ENCODE results near the gene COL6A5.
"Not testable (repeated sequence)": the region's sequence is repeated elsewhere in the genome, so short reads cannot be mapped to it uniquely, and the experiment has no call there.

The COL6A5 gene

DNA sequence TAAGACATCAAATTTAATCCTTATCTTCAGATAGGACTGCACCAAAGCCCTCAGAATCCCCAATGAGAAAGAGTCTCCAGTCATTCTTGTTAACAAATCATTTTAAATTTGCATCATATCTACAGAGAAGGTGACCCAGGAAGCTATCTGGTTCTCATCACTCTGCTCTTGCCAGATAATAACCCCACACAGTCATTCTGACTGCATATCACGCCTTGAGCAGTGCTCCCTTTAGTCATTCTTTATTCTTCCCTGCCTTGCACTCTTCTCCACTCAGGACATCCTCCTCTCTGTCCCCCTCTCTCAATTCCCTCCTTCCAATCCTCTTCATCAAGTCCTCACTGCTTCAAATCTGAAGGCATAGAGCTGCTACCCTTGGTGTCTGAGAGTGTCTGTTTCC is 87.8 kb downstream of the COL6A5 start:
- DNase-seq (ENCODE audit: low spot score): no peak

DNA sequence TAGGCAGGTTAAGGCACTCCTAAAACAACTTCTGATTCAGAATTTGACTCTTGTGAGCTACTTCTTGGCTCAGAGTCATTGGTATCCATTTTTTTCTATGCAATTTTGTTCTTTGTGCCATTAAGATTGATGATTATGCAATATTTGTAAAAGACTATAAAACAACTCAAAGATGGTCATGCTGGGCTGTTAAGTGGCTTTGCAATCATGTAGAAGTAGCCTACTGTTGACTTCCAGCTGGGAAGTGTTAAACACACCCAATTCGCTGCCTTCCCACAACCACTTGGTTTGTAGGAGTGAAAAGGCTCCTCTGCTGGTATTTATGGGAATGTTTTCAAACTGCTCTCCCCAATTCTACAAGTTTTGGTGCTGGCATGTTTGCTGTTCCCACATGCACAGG is 96.8 kb downstream of the COL6A5 start:
- peak; percentile 17 for DNase-seq (ENCODE audit: low spot score)

DNA sequence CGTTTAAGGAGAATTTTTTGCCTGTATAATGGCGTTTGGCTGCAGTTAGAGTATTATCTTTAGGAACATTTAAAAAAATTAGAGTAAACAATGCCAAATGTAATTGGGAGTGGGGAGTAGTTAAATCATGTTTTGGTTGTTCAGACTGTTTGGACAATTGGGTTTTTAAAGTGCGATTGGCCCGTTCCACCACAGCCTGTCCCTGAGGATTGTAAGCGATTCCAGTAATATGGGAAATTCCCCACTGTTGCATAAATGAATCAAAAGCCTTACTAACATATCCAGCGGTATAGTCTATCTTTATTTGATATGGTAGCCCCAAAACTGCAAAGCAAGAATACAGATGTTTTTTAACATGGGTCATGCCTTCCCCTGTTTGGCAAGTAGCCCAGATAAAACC is 101.4 kb downstream of the COL6A5 start:
- not testable (repeated sequence) for DNase-seq (ENCODE audit: low spot score)

DNA sequence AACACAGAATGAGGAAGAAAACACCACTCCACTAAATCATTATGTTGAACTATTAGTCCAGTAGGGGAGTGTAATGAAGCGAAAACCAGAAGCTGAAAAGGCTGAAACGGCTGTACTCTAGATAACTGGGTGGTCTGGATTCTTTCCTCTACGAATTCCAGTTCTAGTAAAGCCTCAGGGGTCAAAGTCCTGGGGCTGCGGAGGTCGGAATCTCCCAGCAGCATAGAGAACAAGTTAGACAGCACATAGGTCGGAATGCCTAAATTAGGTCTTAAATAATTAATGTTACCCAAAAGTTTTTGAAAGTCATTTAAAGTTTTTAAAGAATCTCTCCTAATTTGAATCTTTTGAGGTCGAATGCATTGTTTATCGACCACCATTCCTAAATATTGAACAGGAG is 102.7 kb downstream of the COL6A5 start:
- not testable (repeated sequence) for DNase-seq (ENCODE audit: low spot score)

DNA sequence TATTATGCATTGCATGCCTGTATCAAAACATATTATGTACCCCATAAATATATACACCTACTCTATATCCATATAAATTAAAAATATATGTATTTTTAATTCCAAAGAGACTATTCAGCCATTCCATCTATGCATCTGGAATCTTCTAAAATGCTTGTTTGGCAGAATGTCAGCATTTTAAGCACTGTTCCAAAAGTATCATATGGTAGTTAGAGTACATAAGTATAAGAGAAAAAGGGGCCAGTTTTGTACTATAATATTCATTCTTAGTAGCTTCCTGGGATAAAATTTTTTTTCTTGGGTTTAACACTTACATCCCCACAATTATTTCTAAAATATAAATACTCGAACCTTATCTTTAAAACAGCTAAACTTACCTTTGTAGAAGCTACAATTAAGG is 111.1 kb downstream of the COL6A5 start:
- DNase-seq (ENCODE audit: low spot score): no peak

DNA sequence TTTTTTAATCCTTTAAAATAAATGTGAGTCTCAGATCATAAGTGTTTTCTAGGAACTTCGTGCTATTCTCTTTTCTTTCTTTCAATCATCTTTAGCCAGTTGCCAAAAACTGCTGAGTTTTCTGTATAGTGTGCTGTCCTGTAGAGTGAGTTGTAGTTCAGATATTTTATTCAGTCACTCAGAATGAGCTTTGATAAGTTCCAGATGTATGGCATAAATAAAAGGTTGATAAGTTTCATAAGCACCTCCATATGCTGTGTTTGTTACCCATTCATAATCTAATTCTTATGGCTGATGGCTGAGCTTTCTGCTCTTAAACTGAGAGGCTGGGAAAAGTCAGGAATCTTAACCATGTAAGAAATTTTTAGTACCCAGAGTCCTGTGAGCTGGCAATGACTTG is 112.2 kb downstream of the COL6A5 start:
- no peak for DNase-seq (ENCODE audit: low spot score)

DNA sequence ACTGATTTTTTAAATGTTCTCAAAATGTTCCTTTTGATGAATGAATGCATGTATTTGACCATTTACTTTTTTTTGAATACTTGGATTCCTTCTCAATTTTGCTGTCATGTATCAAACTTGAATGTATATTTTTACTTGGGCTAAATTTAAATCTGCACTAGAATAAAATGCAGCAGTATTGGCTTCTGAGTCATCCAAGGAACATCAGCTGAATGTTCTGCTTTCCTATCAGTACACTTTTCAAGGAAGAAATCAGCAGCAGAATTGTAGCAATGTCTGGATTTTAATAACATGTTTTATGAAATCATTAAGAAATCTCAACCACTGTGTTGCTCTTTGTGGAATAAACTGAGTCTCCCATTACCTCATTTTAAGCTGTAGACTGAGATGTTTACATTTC is 114.5 kb downstream of the COL6A5 start:
- no peak for DNase-seq (ENCODE audit: low spot score)

DNA sequence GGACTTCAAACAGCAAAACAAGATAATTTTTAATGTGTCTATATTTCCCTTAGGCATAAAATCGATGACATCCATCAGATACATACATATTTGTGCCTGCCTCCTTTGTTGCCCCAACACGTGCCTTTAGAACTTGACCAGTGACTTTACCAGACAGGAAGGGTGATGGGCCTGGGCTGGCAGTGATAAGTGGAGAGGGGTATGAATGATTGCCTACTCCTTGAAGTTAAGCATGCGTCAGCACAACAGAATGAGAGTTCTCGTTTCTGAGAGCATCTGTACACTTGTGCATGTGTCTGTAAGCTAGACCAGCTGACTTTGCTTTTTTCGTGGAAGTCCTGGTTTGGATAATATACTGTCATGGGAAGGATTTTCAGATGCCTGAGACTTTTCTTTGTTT is 116.6 kb downstream of the COL6A5 start:
- no peak for DNase-seq (ENCODE audit: low spot score)

DNA sequence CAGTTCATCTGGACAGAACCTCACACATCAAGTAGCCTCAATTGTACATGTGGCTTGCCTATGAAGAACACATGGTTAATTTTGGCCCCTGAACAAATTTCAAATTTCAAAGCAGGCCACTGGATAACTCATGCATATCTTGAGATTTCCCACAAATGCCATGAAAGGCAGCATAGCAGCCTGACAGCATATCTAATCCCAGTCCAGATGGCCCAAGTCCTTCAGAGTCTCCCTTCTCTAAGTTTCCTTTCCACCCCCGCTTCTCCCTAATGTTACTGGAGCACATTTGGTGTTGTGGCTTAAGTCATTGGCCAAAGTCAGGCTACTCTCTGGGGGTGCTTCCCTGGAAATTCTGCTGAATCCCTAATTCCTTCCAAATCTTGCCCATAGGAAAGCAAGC is 117.7 kb downstream of the COL6A5 start:
- no peak for DNase-seq (ENCODE audit: low spot score)

DNA sequence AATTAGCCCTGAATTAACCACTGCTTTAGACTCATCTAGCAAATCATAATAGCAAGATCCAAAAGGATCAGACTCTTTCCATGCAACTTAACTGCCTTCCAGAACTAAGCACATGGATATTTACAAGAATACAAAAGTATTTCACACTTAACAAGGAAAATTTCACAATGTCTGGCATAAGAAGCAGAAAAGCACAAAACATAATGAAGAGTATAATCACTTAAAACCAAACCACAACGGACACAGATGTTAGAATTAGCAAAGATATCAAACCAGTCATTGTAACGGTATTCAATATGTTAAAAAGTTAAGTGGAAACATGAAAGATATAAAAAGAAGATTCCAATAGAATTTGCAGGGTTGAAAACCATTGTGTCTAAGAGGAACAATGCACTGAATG is 120.0 kb downstream of the COL6A5 start:
- no peak for DNase-seq (ENCODE audit: low spot score)

DNA sequence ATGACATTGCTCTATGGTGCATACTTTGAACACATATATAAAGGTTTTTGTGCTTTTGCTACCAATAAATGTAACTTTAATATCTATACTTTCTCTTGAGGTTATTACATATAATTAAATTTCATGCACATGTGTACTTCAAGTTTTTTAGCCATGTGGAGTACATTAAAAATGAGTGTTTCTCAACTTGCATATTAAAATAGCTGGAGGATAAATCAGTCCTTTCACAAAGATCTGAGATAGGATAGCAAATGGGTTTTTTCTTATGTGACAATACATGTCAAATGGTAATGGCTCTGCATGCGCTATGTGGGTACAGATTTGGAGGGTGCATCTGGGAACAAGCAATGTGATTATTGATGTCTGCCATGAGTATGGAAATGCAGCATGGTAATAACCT is 122.8 kb downstream of the COL6A5 start:
- no peak for DNase-seq (ENCODE audit: low spot score)

DNA sequence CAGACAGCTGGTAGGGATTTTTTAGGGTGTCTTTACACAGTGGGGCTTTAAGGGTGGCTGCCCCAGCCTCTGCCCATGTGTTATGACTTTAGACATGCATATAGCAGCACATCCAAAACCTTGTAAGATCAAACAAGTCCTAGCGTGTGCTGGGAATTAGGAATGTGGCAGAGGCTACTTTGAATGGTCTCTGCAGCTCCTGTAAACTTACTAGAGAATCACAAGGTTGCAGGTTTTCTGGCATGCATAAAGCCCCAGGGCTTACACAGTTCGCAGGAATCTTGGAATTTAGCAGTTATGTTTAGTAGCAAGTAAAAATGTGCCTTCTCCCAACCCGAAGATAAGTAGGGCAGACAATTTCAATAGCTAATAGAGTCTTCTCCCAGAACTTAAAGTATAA is 124.7 kb downstream of the COL6A5 start:
- no peak for DNase-seq (ENCODE audit: low spot score)

DNA sequence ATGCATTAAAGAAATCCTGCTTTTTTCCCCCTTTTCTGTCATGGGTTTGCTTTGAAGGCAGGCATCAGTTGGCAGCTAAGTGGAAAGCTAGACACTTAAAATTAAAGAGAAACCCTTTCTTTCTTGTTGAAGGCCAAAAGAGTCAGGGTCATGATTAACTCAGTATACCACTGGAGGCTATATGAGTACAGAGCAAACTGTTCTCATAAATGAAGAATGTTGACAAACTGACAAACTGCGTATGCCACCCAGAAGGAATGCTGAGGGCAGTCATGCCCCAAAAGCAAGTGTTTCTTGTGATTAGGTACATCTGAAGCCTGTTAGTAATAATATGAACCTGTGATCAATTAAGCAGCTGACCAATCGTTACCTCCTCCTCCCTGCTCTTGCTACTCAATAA is 127.9 kb downstream of the COL6A5 start:
- DNase-seq (ENCODE audit: low spot score): no peak

DNA sequence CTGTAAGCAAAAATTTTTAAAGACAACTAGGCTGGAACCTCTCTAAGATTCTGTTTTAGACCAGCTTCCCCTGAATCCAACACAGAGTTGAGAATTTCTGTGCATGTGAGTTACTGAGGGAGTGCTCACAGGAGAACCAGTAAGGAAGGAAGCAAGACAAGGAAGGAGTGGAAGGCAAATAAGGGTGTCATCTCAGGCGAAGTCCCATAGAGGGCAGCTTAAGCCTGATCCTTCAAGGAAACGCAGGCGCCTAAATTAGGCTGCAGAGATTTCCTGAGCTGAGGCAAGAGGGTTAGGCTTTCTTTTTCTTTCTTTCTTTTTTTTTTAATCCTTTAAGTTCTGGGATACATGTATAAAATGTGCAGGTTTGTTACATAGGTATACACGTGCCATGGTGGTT is 135.3 kb downstream of the COL6A5 start:
- peak; percentile 81 for DNase-seq (ENCODE audit: low spot score)

DNA sequence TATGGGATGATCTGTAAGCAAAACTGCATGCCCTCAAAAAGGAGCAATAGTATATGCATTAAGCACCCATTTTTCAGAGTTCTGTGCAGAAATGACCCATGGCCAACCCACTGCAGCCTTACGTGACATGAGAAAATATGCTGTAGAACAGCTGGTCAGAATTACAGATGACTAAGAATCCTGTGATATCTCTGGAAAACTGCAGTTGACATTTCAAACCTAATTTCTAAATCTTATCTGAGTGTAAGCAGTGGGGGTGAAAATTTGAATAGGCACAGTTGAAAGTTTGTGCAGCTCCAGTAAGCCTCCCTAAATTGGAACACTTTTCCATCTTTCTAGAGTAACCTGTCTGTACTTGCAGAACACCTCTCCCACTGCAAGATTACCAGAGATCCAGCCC is 142.8 kb downstream of the COL6A5 start:
- no peak for DNase-seq (ENCODE audit: low spot score)

DNA sequence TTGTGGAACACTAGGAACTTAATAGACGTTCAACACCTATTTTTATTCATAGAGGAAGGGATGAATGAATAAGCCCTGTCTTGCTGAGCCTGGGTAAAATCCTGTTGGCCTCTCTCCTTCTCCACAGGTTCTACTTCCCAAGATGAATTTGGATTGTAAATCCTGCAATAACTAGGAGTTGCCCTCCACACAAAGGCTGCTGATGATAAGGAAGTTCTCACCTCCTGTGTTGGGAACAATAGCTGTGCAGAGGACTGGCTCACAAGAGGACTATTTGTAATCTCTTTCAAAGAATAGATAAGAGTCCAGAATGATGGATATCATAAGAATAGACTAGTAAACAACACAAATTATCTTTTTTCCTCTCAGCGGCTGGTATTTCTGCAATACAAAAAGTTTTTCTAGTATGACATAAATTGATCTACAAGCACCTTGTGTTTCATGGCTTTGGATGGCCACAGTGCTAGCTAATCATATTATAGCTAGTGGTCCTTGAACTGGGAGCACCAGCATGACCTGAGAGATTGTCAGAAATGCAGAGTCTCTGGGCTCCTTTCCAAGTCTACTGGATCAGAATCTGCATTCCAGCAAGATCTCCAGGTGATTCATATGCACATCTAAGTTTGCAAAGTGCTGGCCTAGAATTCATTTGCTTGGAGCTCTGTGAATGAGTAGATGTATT is 143.4 kb downstream of the COL6A5 start:
- no peak for DNase-seq (ENCODE audit: low spot score)

DNA sequence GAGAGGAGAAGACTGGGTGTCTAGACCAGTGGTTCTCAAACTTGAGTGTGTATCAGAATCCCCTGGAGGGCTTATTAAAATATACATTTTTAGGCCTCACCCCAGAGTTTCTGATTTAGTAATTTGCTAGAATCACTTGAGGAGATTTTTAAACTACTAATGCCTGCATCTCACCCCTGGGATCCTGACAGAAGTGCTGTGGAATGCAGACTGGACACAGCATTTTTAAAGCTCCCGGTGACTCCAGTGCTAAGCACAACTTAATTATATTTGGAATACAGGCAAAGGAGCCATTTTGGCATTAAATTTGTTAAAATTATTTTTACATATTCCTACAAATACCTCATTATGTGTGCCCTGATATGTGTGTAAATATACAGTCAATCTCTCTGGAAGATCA is 144.8 kb downstream of the COL6A5 start:
- no peak for DNase-seq (ENCODE audit: low spot score)

DNA sequence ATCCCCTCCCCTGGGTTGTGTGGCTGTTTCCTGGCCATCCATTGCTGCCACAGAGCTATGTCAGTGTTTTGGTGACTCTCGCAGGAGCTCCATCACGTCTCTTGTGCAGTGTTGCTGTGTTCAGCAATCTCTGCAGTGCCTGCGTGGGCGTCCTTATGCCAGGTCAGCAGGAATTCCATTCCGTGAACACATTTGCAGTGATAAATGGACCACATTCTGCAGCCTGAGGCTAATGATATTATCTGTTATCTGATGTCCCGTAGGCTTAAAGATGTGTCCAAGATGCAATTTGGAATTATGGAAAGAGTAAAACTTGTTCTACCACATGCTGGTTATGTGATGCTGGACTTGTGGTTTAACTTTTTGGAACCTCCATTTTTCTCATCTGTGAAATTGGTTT is 146.0 kb downstream of the COL6A5 start:
- no peak for DNase-seq (ENCODE audit: low spot score)

DNA sequence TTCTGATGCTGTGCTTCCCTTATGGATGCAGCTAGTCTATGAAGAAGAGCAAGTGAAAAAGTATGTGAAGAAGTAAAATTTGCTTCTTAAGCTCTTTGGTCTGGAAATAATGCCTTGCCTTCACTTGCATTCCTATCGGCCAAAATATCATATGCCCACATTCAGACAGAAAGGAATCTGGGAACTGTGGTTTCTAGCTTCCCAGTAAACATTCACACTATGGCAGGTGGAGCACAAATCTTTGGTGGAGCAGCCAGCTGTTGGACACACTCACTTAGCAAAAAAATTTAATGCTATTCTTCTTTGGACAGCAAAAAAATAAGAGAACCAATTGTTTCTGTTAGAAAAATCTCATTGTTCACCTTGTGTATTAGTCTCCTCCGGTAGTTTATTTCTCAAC is 159.2 kb downstream of the COL6A5 start:
- DNase-seq (ENCODE audit: low spot score): no peak

DNA sequence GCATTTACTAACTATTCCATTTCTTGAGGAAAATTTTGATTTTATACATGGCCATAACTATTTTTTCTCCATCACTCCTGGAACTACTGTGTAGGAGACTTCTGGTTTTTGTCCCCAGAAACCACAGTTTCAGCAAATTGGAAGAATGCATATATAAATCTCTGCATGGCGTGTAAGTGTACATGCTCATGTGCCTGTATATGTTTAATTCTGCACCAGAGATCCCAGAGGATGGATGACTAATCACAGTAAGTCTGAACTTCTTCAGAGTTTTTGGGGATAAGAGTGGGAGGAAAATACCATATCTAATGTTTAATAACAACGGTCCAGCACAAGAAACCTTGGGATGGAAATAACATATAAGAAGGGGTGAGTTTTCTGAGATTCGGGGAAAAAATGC is 160.6 kb downstream of the COL6A5 start:
- no peak for DNase-seq (ENCODE audit: low spot score)

DNA sequence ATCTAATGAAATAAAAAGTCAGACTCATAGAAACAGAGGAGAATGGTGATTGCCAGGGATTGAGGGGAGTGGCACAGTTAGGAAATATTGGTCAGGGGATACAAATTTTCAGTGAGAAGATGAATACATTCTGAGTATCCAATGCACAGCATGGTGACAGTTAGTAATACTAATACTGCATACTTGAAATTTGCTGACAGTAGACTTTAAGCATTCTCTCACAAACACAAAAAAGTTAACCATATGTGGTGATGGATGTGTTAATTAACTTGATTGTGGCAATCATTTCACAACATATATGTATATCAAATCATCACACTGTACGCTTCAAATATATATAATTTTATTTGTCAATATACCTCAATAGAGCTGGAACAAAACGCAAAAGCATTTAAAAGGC is 162.3 kb downstream of the COL6A5 start:
- DNase-seq (ENCODE audit: low spot score): no peak

DNA sequence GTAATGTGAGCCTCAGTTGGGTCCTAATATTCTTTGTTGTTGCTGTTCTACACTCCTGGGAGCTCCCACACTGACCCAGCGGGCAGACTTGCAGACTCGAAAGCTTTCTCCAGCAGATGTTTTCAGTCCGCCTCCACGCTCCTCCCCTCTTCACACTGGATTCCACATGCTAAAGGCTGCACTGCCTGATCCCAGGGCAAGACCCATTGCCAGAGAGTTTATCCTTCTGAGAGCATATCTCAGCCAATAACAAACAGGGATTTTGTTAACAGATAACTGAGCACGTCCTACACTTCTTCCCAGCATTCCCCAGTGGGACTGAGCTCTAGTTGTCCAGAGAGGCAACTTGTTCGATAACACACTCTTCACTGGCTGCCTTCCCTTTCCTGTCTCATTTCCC is 163.5 kb downstream of the COL6A5 start:
- no peak for DNase-seq (ENCODE audit: low spot score)

DNA sequence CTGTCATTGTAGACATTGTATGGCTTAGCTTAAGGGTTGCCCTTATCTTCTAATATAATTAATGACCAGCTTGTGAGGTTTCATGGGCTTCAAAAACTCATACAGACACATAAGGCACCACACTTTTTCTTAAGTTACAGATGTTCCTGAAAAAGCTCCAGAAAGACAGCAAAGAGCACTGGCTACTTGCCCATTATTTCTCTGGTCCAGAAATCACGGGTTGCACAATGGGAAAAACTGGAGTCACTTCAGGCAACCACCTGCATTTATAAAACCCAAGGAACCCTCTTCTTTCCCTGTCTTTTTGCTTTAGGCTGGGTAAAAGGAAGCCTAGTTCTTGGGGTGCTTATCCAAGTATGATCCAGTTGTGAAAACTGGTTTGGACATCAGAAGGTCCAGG is 169.2 kb downstream of the COL6A5 start:
- DNase-seq (ENCODE audit: low spot score): no peak

DNA sequence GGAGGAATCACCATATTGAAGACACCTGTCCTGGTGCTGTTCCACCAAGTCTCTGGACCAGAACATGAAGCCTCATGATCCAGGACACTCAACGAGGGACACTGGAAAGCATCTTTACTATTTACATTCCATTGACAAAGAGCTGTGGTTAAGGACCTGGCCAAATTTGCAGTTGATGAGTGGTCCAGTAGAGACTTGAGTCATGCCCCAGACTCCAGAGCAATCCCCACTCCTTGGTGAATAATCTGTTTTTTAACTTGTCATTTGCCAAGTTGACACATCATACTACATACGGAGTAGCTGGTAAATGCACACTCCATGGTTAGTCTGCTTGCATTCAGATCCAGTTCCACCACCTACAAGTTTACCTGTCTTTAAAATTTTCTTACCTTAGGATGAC is 170.3 kb downstream of the COL6A5 start:
- no peak for DNase-seq (ENCODE audit: low spot score)
